GM19324 (cell line): ENCODE measurements around the gene PLCL1.

ENCODE experiments used
- ATAC-seq: cut with Tn5 transposase; IDR thresholded peaks from one replicate; pipeline ENCODE4 v1.9.1; 2021; ENCODE audit warnings: mild to moderate bottlenecking, moderate library complexity; ENCODE audit not compliant: unreplicated experiment, low FRiP score

PLCL1 gene

GRCh38 chr2:197920592-197921201, 116.3 kb downstream of the PLCL1 start:
- ATAC-seq, result no peak

- ATAC-seq, result no peak
Measured at GRCh38 chr2:197924483-197924882, 120.1 kb downstream of the PLCL1 start.

GRCh38 chr2:197925204-197925603, 120.8 kb downstream of the PLCL1 start:
- no peak for ATAC-seq

GRCh38 chr2:197925976-197926375, 121.6 kb downstream of the PLCL1 start:
- ATAC-seq, result no peak

- ATAC-seq, result no peak
Measured at GRCh38 chr2:197926673-197927072, 122.3 kb downstream of the PLCL1 start.

- ATAC-seq, result no peak
Measured at GRCh38 chr2:197927994-197928393, 123.6 kb downstream of the PLCL1 start.

- ATAC-seq, result no peak
Measured at GRCh38 chr2:197929008-197929885, 124.9 kb downstream of the PLCL1 start.

GRCh38 chr2:197929886-197930227, 125.5 kb downstream of the PLCL1 start:
- ATAC-seq, result no peak

- ATAC-seq, result no peak
Measured at GRCh38 chr2:197930570-197931278, 126.3 kb downstream of the PLCL1 start.

- ATAC-seq, result no peak
Measured at GRCh38 chr2:197931661-197932312, 127.4 kb downstream of the PLCL1 start.

GRCh38 chr2:197932374-197932773, 128.0 kb downstream of the PLCL1 start:
- no peak for ATAC-seq

GRCh38 chr2:197934261-197934933, 130.0 kb downstream of the PLCL1 start:
- no peak for ATAC-seq

GRCh38 chr2:197934934-197935289, 130.5 kb downstream of the PLCL1 start:
- ATAC-seq, result no peak

- ATAC-seq, result no peak
Measured at GRCh38 chr2:197937814-197938213, 133.4 kb downstream of the PLCL1 start.

- ATAC-seq, result no peak
Measured at GRCh38 chr2:197938555-197938954, 134.2 kb downstream of the PLCL1 start.

GRCh38 chr2:197939787-197940186, 135.4 kb downstream of the PLCL1 start:
- ATAC-seq, result no peak

- ATAC-seq, result no peak
Measured at GRCh38 chr2:197940382-197940781, 136.0 kb downstream of the PLCL1 start.

- ATAC-seq, result no peak
Measured at GRCh38 chr2:197941715-197942114, 137.3 kb downstream of the PLCL1 start.

GRCh38 chr2:197943731-197944130, 139.3 kb downstream of the PLCL1 start:
- ATAC-seq, result no peak

GRCh38 chr2:197944416-197945096, 140.2 kb downstream of the PLCL1 start:
- ATAC-seq, result no peak
